GM19043 (cell line): ENCODE results near the gene KRTAP5-1.

ENCODE experiments used
- ATAC-seq: cut with Tn5 transposase; IDR thresholded peaks from one replicate; pipeline ENCODE4 v1.9.1; 2021; ENCODE audit warnings: low read depth; ENCODE audit not compliant: unreplicated experiment

The KRTAP5-1 gene

GRCh38 chr11:1562469-1563148, 22.5 kb downstream of the KRTAP5-1 start:
- no peak for ATAC-seq

DNA sequence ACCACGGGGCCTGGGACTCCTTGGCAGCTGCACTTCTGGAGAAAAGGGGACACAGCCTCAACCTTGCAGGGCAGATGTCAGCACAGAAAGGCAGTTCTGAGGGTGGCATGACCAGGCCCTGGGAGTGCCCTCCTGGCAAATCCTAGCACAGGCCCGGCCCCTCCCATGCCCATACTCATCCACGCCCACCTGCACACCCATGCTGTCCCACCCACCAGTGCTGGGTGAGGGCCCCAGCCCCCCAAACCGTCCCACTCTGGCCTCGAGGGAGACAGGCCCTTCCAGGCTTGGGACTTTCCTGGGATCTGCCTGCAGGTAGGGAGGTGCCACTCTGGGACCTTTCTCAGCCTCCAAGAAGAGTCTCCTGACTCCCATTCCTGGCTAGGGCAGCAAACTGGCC, 23.1 kb downstream of the KRTAP5-1 start:
- no peak for ATAC-seq

- no peak for ATAC-seq
Observed at GRCh38 chr11:1561266-1561665, 23.8 kb downstream of the KRTAP5-1 start.

- ATAC-seq = no peak
Observed at GRCh38 chr11:1560649-1561251, 24.3 kb downstream of the KRTAP5-1 start.

- ATAC-seq = no peak
Observed at GRCh38 chr11:1560002-1560648, 25.0 kb downstream of the KRTAP5-1 start.

DNA sequence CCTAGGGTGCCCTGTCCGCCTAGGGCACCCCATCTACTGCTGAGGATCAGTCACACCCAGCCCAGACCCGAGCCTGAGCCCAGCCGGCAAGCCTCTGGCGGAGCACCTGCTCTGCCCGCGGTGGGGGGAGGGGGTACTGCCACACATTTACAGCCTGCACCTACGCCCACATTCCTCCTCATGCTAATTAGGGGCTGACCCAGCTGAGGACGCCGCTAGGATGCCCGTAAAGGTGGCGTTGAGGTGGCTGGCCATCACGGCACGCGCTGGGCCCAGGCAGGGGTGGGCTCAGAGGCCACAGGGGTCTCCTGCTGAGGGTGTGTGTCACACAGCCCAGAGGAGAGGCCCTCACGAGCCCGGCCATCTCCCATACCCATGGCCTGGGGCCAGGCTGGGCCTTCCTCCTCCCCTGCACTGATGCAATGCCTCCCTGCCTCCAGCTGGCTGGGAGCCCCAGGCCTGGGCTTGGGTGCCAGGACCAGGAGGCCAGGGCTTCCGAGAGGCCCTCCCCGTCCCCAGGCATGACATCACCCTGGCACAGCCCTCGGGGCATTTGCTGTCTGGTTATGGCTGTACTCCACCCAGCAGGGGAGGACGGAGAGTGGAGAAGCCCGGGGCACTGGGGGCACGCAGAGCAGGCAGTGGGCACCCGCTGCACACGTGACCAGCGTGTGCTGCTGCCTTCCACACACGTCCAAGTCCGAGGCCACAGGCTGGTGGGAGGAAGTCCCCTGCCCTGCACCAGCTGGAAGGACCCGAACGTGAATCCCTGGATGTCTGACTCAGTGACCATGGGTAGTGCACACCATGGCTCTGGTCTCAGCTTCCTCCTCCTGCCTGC, 25.8 kb downstream of the KRTAP5-1 start:
- no peak for ATAC-seq

DNA sequence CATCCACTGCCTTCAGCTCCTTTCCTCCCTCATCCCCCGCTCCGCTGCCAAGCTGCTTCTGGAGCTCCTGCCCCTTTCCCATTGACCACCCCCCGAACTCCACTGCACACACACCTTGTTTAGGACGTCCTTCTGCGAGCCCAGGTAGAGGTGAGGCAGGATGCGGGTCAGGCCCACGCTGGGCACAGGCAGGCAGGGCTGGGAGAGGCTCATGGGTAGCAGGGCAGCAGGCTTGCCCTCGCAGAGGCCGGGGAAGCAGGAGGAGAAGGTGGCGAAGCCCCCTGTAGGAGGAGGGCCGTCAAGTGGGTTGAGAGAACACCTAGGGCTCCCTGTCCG, 26.3 kb downstream of the KRTAP5-1 start:
- no peak for ATAC-seq

- no peak for ATAC-seq
Observed at GRCh38 chr11:1557904-1558774, 26.9 kb downstream of the KRTAP5-1 start.

DNA sequence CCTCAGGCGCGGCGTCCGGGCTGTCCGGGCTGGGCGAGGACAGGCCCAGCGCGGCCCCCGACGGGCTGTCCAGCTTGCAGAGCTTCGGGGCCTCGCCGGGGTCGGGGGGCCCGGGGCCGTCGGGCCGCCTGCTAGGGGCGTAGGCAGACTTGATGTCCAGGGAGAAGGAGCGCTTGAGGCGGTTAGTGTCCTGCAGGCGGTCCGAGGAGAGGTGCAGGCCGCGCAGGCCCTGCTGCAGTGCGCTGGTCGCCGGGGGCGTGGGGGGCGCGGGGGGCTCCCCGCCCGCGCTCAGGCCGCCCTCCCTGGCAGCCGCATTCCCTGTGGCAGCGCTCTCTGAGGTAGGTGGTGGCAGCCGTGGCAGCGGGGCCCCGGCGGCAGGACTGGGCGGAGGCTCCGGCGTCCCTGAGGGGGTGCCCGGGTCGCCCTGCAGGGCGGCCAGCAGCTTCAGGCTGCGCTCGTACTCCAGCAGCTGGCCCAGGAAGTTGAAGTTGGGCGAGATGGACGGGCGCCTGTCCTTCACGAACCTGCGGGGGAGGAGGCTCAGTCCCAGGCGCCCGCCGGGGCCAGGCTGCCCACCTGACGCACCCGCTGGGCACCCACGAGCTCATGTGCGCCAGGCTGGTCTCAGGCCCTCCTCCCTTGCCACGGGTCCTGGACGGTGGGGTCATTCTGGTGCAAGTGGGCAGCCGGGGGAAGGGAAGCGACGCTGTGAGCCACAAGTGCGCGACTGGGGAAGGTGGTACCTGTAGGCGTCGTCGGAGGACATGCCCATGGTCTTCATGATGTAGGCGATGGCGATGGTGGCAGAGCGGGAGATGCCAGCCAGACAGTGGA, 27.8 kb downstream of the KRTAP5-1 start:
- ATAC-seq = no peak

DNA sequence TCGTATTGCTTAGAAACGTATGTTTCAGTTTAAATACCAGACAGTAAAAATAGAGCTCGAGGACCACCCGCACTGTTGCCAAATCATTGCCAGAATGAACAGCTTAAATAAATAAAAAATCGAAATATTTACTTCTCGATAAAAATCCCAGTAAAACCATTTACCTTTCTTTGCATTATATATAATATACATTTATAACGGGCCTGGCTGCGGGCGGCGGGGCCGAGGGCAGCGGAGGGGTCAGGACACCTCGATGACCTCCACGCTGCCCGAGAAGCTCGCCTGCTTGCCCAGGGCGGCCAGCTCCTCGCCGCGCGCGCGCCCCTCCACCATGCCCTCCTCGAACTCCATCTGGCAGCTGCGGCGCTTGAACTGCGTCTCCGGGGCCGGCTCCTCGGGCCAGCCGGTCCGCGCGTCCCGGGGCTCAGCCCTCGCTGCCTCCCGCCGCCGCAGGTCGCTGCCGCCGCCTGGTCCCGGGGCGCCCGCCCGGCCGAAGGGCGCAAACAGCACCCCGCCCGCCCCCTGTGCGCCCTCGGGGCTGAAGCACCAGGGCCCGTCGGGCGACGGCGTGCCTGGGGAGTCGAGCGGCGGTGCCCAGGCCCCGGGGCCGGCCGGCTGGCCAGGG, 28.7 kb downstream of the KRTAP5-1 start:
- ATAC-seq = no peak

GRCh38 chr11:1555713-1556153, 29.4 kb downstream of the KRTAP5-1 start:
- ATAC-seq = no peak

- no peak for ATAC-seq
Observed at GRCh38 chr11:1554981-1555712, 29.9 kb downstream of the KRTAP5-1 start.

DNA sequence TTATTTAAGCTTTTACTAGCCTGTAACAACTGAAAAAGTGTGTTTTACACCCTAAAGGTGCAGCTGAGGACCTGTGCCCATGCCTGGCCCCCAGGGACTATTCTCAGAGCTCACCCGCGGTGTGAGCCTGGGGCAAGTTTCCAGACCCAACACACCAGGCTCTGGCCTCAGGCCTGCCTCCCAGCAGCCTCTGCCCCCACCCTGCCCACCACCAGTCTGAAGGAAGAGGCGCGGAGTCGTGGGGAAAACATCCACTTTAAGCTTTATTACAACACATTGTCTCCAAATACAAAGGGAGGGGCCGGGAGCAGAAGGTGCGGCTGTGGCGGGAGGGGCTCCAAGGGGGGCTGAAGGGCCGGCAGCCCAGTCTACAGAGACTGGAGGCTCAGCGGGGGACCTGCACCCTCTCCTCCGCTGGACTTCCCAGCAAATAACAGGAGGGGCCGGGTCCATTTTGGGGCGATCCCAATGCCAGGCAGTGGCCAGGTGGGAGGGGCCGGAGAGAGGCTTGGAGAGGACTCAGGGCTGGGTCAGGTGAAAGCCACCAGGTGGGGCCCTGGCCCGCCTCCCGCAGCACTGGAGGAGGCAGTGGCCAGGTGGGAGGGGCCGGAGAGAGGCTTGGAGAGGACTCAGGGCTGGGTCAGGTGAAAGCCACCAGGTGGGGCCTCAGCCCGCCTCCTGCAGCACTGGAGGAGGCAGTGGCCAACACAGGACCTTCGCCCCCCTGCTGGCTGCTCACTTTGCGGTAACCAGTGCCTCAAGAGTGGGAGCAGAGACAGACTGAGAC, 31.1 kb downstream of the KRTAP5-1 start:
- no peak for ATAC-seq

DNA sequence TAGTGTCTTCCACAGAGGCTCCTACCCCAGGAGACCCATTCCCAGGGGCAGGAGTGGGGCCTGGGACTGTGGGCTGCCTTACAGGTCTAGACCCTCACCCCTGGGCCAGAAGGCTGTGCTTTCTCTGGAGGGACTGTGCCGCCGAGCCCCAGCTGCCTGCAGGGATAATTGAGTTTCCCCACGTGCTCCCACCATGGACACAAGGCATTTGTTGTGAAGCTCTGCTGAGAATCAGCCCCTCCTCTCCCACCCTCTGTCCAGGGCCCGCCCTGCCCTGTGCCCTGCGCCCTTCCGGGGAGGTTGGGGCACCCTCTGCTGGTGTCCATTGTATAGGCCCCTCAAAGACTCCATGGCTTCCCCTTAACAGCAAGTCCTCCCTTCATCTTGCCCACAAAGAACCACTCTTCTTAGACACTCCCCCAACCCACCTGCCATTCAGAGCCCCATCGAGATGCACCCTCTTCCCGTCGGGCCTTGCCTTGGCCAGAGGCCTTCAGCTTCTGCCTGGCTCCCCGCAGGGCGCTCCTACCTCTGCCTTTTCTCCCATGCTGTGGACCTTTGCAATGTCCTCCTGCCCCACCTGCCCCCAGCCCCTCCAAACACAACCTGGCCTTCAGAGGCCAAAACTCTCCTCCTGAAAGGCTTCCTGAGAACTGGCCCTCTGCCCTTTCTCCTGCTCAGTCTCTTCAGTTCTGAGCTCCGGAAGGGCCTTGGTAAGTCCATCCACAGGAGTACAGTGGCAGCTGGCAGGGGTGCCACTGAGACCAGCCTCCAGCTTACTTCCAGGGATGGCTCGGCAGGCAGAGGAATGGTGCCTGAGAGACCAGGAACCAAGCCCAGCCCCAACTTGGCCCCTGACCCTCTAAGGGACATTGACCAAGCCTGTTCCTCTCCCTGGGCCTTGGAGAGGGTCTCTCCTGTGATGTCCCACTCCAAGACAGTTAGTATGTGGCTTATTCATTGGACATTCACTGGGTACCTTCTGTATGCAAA, 35.4 kb downstream of the KRTAP5-1 start:
- no peak for ATAC-seq

DNA sequence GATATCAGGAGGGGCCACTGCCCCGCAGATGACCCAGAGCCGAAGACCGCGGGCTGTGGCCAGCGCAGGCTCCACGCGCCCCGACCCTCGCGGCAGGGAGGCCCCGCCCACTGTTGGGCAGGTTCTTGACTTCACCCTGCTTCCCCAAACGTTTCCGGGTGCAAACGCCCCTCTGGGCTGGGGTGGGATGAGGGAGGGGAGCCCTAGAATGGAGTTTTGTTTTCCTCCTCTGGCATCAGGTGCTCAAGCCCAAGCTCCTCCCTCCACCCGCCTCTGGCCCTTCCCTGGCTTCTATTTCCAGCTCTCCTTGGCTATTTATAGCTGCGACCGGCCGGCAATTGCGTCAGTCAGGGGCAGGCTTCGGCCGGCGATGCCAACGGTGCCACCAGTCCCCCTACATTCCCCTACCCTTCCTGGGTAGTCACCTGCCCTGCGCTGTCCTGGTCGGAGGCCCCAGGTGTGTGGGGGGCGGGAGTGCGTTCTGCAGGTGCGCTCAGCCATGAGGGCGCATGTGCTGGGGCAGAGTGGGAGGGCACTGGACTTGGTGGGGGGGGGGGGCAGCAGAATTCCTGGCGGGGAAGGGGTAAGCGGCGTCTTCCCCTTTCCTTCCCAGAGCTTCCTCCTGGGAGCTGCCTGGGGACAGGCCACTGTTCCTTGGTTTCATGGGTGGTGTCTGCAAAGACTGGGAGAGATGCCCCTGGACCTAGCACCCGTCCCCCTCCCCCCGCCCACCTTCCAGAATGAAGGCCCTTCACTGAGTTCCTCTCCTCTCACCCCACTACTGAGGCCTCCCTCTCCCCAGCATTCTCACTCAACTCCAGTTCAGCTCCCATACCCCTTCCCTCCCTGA, 36.6 kb downstream of the KRTAP5-1 start:
- ATAC-seq = no peak
